ENCODE results near the gene ILDR1. TPM values are rescaled to one million over a fixed set of nuclear protein-coding genes. Genes with fewer than 3 reads are reported as not detected.
"Not testable (repeated sequence)": the region's sequence is repeated elsewhere in the genome, so short reads cannot be mapped to it uniquely, and the experiment has no call there.

The ILDR1 gene
- total RNA-seq = 6.3 TPM

DNA sequence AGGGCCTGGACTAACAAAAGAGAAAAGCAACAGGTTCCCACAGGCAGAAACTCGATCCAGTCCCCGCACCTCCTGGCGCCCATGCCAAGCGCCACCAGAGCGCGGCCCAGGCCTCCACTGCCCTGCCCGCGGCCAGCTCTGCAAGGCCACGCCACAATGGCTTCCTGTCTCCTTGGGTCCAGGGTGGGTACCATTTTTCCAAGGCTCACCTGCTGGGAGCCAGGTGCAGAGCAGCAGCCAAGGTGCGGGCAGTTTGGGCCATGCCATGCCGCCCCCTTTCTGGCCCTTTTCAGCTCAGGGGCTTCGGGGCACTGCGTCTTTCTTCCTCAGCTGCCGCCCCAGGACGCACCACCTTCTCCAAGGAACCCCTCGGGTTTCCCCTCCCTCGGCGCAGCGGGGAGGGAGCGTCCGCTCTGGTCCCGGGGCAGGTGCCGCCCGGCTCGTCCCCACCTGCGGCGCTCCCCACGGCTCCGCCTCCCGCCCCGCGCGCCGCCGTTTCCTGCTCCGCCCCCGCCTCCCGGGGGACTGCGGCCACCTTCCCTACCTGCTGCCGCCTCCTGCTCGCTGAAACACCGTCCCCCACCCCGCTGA, at the start of gene ILDR1:
Gene ILDR1, minus strand, starts transcription at position 437 of the 591 bp plus-strand sequence. Its CDS starts 170 bp downstream, at position 267.
- peak; percentile 88 for ATAC-seq

DNA sequence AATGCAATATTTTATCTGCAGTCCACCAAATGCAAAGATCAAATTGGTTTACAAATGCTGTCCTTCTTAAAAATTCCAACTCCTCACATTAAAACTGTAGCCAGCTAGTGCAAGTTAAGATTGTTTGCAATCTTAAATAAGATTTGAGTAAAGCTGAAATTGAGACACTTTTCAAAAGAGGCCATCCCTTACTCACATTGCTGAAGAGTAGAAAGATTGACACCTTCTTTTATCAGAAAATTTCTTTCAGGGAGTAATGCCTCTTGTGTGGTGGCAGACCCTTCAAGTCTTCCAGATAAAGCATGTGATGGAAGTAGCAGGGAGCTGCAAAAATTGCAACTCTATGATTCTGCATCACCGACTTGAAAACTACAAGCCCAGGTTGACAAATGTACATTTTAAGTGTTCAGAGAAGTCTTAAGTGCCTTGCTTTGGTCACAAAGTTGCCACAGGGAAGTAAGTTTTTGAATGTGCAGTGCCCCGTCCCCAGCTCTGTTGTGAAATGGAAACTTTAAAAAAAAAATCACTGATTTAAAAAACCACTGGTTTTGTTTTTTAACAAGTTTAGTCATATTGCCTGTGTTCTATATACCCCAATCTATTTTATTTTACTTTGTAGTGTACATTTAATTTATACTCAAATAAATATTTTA, 45.7 kb upstream of the ILDR1 start:
- no peak for ATAC-seq

DNA sequence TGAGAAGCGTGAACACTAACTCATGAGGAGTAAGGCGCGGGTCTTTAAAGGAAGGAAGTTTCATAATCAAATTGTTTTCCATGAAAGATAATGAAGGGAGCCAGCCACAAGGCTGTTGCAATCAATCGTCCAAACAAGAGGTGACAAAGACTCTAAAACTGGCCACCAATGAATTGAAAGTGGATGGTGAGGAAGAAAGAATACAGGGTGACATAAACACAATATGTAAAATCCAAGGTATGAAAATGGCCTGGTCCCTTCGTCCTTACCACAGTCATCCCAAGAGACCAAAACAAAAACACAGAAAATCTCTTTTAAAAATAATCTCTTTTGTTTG, 45.1 kb upstream of the ILDR1 start:
- ATAC-seq = no peak

DNA sequence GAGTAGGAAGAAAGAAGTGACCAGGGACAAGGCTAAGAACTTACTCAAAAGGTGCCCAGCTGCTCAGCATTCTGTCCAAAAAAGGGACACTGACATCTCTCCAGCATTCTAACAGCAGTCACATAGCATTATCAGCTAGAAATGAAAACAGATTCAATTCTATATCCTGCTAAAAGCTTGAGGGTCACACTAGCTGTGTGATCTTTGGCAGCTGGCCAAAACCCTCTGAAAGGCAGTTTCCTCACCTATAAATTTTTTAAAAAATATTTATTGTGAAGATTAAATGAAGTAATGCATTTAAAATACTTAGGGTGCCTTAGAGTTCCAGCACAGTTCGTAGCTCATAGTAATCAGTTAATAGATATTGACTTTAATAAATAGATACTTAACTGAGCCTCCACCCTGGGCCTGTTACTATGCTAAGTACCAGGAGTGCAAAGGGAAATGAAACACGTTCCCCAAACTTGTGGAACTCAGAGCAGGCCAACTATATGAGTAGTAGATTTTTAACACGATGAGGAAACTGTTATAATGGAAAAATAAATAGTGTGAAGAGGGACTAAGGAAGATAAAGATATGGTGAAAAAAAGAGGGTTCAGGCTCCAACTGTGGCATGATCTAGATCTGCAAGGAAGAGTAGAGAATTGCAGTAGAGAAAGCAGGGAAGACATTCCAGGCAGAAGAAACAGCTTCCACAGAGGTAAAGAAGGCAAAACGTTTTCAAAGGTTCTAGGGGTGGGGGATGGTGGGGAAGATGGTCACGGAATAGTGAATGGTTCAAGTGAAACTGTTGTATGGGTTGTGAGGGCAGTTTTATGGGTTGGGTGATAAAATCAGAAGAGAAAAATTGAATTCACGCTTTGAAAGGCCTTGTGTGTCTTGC, 44.5 kb upstream of the ILDR1 start:
- no peak for ATAC-seq

DNA sequence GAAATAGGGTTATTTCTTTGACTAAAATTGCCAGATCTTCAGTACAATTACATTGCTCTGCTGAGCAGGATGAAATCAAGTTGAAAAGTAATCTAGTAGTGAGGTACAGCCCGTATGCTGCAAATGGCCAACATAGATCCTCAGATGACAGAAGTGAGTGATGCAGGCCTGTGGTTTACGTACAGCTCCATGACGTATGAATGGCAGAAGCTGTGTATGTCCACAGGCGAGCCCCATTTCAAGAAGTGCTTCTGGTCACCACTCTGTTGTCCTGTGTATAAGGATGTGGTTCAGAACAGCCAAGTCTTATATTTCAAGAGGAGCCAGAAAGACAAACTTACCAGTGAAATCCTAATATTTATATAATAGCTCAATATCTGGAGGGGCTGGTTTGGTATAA, 42.3 kb upstream of the ILDR1 start:
- ATAC-seq = no peak

DNA sequence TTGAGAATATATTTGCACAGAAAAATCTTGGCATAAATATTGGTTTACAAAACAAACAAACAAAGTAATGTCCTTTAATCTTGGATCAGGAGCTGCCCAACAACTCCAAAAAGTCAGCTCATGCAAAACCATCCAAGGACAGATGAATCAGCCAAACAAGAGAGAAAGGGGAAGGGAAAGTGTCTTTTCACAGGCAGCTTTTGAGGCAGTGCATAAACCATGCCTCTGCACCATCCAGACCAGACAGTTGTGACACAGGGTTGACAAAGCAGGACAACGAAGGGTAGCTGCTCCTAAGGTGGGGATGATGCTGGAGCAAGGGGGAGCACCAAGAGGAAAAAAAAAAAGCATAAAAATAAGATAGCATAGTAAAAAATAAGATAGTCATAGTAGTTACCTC, 41.9 kb upstream of the ILDR1 start:
- no peak for ATAC-seq

DNA sequence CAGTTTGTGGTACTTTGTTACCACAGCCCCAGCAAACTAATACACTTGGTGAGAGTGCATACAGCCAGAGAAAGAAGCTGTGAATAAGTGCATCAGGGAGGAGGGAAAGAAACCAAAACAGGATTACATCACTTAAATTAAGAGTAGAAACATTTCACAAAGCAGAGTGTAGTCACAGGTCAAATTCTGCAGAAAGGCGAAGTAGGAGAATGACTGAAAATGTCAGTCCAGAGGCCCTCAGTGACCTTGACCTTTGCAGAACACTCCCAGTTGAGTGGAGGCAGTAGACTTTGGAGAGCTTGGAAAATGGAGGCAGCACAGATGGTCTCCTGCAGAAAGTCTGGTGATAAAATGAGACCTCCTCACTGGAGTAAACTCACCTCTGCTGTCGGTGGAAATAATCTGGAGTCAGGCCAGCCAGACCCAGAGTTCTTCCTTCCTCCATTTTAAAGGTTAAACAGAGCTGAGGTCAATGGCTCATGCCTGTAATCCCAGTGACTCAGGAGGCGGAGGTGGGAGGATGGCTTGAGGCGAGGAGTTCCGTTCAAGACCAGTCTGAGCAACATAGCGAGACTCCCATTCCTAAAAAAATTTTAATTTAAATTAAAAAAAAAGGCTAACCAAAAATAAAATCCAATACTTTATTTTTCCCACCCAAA, 38.1 kb upstream of the ILDR1 start:
- ATAC-seq = peak; percentile 44

DNA sequence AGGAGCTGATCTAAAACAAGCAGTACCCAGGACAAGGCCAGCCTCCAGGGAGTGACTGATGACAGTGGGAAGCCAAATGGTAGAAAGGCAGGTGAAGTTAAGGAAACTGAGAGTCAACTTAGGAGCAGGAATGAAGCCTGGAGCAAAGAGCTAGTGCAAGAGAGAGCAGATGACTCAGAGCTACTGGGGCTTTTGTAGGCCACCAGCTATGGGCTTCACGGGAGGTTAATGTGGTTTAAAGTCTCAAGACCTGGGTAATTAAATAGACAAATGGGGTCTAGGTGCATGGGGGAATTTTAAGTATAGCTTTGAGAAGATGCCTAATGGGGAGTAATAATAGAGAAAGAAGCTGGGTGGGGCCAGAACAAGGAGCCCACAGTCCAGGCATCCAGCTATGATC, 36.2 kb upstream of the ILDR1 start:
- ATAC-seq = no peak

DNA sequence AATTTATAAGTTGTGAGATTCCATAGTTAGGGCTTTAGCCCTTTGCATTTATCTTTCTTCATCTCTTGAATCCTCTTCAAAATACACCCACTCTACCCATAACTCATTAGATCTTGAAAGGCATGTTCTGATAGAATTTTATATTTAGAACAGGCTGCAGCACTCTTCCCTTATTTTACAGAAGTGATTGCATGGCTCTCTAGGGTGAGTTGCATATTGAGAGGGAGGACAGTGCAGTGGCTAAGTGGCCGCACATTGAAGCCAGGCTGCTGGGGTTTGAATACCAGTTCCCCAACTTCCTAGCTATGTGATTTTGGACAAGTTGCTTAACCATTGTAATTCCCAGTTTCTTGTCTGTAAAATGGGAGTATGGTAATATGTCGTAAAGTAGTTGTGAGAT, 35.6 kb upstream of the ILDR1 start:
- no peak for ATAC-seq

DNA sequence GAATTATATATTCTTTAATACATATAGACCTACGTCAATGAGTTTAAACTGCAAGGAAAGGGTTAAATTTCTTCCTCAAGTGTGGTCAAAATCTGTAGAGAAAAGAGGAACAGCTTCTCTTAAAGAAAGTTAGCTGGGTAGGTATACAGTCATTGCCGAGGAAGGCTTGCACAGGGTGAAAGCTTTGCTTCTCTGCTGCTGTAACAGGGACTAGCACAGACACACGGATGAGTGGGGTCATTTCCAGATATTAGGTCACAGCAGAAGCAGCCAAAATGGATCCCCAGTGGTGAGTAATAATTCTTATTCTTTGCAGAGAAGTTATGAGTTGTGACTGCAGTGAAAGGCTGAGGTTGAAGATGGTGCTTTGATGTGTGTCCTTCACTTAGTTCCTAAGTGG, 33.2 kb upstream of the ILDR1 start, which contains the start of gene CD86:
Gene CD86, plus strand, starts transcription at position 148 of the 400 bp plus-strand sequence. Its CDS starts 128 bp downstream, at position 276.
- ATAC-seq = no peak

DNA sequence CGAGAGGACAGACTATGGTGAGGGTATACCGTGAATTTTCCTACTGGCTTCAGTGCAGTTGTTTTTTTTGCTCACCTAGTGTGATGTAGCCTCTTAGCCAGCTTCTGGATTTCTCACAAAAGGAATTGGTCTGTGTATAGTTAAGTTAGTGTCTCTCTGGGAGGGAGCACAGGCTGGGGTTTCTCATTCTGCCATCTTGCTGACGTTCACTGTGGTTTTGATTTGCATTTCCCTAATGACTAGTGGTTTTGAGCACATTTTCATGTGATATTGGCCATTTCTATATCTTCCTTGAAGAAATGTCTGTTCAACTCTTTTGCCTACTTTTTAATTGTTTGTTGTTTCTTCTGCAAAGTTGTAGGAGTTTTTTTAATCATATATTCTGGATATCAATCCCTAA, 30.9 kb upstream of the ILDR1 start:
- no peak for ATAC-seq

DNA sequence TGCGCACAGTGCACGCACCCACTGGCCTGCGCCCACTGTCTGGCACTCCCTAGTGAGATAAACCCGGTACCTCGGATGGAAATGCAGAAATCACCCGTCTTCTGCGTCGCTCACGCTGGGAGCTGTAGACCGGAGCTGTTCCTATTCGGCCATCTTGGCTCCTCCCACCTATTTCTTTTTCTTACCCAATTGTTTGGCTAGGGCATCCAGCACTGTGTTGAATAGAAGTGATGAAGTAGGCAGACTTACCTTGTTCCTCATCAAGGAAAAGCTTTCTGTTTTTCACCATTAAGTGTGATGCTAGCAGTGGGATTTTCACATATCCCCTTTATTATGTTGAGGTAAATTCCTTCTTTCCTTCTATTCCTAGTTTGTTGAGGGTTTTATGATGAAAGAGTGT, 25.7 kb upstream of the ILDR1 start:
- ATAC-seq = not testable (repeated sequence)

DNA sequence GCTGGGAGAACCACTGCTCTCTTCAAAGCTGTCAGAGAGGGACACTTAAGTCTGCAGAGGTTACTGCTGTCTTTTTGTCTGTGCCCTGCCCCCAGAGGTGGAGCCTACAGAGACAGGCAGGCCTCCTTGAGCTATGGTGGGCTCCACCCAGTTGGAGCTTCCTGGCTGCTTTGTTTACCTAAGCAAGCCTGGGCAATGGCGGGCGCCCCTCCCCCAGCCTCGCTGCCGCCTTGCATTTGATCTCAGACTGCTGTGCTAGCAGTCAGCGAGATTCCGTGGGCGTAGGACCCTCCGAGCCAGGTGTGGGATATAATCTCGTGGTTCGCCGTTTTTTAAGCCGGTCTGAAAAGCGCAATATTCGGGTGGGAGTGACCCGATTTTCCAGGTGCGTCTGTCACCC, 25.2 kb upstream of the ILDR1 start:
- not testable (repeated sequence) for ATAC-seq

DNA sequence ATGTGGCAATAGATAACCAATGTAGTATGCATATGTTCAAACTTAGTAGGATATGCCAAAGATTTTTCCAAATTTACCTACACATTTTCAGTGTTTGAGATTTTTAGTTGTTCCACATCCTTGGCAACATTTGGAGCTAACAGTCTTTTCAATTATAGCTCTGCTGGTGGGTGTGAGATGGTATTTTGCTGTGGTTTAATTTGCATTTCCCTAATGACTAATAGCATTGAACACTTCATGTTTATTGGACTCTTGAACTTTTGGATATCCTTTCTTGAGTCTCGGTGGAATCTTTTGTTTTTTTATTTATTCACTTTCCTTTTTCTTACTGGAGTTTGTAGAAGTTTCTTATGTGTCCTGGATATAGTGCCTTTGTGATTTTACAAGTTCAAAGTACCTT, 11.0 kb upstream of the ILDR1 start:
- no peak for ATAC-seq

DNA sequence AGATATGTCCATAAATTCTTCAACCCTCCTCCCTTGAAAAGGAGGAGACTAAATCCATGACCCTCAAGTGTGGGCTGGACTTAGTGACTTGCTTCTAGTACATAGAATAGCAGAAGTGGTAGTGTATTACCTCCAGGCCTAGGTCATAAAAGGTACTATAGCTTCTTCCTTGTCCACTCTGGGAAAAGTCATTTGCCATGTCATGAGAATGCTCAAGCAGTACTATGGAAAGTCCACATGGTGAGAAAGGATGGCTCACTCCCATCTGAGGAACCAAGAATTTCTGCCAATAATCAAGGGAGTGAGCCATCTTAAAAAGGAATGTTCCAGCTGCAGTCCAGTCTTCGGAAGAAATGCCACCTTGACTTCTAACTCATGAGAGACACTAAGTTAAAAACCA, 10.5 kb upstream of the ILDR1 start:
- no peak for ATAC-seq

DNA sequence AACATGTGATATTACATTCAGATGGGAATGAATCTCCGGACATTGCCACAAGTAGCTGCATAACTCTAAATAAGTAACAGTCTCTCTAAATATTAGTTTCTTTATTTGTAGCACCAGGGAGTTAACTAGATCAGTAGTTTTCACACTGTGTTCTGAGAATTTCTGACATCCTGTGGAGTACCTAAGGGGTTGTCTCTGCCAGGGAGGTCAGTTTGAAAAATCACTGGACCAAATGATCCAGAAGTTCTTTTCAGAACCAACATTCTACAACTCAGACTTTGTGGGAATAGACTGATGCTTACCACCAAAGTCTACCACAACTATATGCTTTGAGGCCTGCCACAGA, 9.0 kb upstream of the ILDR1 start:
- ATAC-seq = no peak

DNA sequence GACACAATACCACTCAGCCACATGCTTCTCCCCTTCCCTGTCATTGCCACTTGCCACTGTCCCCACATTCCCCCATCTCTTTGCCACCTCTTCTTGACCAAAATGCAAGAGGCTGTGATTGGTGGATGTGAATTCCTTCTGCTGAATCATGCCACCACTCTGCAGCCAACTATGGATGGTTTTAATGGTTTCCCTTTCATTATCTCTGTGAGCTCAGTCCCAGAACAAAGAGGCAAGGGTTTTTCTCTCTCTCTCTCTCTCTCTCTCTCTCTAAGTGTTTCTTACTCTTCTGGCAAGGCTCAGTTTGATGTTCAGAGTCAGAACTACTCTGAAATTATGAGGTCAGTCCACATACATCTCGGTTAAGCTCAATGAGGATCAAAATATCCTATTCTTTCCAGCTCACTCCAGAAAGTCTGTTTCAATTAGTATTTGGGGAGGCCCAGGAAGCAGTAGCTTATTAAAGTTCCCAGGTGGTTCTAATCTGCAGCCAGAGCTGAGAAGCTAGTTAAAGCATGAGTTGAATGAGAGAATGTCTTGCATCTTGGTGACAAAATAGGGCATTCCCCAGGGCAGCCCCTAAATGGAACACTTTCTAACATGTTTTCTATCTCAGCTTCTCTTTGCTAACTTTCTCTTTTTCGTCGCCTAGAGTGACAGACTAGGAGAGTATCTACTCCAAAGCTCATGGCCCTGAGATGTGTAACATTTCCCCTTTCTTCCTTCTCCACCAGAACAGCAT, 8.5 kb upstream of the ILDR1 start:
- no peak for ATAC-seq

DNA sequence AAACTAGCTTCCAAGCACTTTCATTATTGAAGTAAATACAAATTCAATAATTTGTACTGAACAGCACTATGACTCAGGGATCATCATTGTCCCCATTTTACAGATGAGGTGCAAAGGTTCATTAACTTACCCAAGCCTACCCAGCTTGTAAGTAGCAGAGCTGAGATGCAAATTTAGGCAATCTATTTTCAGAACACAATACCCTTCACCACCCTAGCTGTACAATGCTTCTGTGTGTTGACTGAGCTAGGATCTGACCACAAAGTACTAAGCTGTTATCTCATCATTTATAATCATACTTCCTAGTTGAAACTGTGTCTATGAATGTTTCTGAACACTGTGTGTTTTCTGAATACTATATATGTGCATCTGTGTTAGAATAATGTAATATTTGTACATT, 3.2 kb upstream of the ILDR1 start:
- ATAC-seq = peak; percentile 17

DNA sequence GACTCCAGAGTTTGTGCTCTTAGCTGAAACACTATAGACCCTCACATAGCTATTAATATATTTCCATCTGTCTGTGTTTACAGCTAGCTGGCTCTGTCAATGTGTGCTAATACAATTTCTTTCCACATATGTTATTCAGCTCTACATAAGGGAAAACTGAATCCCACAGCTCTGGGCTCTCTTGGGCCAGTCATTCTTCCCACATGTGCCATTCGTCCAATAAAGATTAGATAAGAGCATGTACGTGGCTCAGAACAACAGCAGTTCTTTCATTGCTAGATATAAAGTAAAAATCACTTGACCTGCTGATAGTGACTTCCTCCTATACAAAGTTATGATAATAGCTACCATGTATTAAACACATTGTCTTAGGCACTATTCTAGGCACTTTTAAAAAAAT, 2.8 kb upstream of the ILDR1 start:
- ATAC-seq = no peak

DNA sequence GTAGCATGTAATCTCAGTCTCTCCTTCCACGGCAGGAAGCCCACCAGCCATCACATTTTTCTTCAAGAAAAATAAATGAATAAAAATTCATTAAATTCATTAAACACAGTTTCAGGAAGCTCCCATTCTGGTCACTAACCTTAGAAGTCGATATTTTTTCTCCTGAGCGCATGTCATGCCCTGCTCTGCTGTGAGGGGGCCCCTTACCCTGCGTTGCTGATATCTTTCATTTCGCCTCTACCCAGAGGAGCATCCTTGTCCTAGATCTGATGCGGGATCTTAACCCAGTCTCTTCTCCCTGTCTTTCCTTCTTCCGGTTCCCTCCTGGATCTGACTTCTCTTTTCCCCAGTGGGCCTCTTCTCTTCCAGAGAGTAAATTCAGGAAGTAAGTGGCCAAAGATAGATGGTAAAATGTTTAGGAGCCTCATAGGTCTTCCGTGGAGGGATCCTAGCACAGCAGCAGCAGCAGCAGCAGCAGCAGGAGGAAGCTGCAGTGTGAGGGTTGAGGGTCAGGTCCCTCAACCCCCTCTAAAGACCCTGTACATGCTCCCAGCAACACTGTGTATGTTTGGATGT, 1.4 kb upstream of the ILDR1 start:
- ATAC-seq = no peak

DNA sequence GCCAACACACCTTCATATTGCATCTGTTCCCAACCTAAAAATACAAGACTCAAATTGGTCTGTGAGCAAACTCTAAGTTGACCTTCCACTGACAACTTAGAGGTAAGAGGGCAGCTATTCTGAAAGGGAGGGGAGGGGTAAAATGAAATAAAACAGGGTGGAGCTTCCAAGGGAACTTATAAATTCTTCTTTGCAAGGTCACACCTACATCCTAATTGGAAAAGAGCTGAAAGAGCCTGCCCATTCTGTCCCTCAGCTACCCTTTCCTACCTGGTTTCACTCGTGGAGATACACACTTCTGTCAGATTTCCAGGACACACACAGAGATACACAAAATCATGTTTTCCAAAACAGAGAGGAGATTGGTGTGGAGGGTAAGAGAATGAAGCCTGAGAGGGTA, 1.0 kb downstream of the ILDR1 start:
- ATAC-seq = no peak

DNA sequence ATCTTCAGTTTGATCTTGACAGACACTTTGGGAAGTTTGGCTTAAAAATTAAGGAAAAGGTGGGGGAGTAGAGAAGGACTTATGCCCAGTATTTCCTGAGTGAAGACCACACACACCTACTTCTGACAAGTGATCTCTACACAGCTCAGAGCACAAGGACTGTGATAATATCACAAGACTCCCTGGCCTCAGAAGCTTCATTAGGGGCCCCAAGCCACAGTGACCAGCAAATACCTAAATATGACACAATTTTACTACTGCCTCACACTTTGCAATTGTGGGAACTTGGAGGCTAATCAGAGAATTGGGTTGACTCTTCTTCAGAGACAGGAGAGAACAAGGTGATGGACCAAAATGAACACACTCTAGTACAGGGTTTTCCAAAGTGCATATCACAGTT, 2.6 kb downstream of the ILDR1 start:
- ATAC-seq = no peak
